HL-60/S4 treated with phorbol 12-myristate 13-acetate at 8.2 ng/mL for 4 days and 3 days (cell line): ENCODE data around the gene CTH.
"Not testable (repeated sequence)": the region's sequence is repeated elsewhere in the genome, so short reads cannot be mapped to it uniquely, and the experiment has no call there.

Experiments used
- in situ Hi-C: fragments of 300-500 bp; cut with MboI; formaldehyde crosslinking; loops from 2 replicates; pipeline ENCODE4 v1.15.0; 2022; ENCODE audit warnings: low sequenced_read_pairs

Gene CTH

DNA sequence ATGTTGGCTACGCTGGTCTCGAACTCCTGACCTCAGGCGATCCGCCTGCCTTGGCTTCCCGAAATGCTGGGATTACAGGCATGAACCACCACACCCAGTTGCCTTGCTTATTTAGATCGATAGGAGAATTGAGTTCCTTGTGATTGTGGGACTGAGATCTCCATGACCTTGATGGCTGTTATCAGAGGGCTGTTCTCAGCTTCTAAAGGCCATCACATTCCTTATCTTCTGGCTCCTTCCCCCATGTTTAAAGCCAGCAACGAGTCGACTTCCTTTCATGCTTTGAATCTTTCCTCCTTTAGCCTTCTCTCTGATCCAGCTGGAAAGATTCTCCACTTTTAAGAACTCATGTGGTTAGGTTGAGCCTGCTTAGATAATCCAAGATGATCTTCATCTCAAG is 38.0 kb downstream of the CTH start:
- in situ Hi-C loops = no loop called here

DNA sequence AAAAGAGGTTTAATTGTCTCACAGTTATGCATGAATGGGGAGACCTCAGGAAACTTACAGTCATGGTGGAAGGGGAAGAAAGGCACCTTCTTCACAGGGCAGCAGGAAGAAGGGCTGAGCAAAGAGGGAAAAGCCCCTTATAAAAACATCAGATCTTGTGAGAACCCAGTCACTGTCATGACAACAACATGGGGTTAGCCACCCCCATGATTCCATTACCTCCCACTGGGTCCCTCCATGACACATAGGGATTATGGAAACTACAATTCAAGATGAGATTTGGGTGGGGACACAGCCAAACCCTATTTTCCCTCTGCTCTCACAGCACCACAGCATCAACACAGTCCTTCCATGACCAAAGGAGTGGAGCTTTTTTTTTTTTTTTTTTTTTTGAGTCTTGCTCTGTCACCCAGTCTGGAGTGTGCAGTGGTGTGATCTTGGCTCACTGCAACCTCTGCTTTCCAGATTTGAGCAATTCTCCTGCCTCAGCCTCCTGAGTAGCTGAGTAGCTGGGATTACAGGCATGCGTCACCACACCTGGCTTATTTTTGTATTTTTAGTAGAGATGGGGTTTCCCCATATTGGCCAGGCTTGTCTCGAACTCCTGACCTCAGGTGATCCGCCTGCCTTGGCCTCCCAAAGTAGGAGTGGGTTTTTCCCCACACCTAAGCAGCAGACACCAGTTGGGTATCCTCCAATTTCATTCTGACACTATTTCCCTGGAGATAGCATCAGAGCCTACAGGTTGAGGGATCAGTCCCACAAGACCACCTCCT is 41.3 kb downstream of the CTH start:
- in situ Hi-C loops = not testable (repeated sequence)

DNA sequence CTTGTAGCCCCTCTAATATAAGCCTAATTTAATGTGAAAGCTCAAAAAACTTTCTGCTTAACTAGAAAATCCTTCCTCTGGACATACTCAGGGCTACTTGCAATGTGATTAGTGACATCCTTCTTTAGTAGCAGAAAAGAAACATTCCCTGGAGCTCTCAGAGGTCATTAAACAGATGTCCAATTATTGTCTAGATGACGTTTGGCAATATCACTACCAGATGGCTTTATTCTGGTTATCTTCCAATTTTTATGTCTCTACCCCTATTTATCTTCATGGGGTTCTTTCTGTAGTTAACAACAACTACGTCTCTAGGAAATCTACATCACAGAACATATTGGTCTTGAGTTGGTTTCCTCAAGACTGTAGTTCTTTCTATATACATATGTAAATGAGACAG is 44.2 kb downstream of the CTH start:
- in situ Hi-C loops = no loop called here

DNA sequence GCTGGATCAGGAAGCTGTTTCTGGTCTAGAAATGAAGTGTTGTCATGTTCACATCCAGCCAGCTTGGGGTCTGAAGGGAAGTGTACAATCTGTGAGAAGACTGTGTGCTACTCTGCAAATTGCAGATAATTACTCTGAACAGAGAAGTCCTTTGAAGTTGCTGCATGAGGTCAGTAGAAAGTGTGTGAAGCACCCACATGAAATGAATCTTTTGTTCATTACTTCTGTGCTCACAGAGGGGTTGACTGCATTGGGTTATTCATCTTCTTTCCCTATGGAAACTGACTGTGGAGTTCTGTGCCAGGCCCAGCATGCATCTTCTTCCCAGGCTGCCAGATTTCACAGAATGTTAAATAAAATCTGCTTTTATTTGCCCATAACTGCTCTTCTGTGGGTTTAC is 47.1 kb downstream of the CTH start:
- in situ Hi-C loops = no loop called here

DNA sequence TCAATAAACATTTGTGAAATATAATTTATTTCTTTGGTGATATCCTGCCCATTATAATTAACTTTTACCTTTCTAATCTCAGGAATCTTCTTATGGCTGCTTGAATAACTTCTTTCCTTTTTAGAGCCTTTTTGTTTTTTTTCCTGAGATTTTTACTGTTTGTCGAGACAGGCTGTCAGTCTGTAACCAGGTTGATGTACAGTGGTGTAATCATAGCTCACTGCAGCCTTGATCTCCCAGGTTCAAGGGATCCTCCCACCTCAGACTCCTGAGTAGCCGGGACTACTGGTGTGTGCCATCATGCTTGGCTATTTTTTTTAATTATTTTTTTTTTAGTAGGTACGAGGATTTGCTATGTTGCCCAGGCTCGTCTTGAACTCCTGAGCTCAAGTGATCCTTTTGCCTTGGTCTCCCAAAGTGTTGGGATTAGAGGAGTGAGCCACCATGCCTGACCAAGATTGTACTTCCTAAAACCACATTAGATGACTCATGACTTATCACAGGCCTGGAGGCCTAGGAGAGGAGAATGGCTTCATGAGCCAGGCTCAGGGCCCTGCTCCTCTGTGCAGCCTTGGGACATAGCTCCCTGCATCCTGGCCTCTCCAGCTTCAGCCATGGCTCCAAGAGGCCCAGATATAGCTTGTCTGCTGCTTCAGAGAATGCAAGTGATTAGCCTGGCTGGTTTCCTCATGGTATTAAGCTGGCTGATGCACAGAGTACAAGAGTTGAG is 48.6 kb downstream of the CTH start:
- in situ Hi-C loops = no loop called here

DNA sequence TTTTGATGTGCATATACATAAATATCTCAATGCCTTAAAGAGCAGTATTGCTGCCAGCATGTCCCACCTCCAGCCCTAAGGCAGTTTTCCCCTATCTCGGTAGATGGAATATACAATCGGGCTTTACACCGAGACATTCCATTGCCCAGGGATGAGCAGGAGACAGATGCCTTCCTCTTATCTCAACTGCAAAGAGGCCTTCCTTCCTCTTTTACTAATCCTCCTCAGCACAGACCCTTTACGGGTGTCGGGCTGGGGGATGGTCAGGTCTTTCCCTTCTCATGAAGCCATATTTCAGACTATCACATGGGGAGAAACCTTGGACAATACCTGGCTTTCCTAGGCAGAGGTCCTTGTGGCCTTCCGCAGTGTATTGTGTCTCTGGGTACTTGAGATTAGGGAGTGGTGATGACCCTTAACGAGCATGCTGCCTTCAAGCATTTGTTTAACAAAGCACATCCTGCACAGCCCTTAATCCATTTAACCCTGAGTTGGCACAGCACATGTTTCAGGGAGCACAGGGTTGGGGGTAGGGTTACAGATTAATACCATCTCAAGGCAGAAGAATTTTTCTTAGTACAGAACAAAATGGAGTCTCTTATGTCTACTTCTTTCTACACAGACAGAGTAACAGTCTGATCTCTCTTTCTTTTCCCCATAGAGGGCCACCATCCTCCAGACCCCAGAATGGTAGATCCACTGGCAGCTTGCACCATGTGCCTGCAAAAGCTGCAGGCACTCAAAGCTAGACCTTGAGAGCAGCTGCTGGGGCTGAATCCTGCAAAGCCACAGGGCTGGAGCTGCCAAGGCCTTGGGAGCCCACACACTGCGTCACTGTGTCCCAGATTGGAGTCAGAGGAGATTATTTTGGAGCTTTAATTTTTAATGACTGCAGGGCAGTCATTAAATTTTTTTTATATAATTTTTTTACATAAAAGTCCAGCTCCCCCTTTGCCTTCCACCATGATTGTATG is 50.0 kb downstream of the CTH start:
- in situ Hi-C loops = not testable (repeated sequence)

DNA sequence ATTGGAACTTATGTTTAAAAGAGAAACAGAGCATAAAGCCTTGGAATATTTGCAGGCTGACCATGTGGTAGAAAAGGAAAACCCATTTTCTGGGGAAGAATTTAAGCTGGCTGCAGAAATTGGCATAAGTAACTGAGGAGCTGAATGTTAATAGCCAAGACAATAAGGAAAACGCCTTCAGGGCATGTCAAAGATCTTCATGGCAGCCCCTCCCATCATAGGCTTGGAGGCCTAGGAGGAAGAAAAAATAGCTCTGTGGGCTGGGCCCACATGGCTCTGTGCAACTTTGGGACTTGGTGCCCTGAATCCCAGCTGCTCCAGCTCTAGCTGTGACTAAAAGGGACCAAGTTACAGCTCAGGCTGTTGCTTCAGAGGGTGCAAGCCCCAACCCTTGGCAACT is 51.5 kb downstream of the CTH start:
- in situ Hi-C loops = no loop called here

DNA sequence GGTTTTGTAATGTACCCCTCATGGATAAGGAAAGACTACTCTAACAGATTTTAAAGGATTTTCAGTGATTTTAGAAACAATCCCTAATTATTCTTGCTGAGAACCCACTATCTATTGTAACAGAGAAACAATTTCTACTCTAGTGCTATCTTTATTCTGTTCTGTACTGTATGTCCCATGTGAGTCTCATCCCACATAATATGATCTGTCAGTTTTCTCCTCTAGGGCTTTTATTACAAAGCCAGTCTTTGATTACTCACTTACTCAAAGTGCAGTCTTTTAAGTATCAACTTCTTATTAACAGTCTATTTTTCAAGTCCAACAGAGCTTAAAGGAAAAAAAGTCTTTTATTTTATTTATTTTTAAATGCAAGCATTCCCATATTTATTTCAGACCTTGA is 54.8 kb downstream of the CTH start:
- in situ Hi-C loops = no loop called here

DNA sequence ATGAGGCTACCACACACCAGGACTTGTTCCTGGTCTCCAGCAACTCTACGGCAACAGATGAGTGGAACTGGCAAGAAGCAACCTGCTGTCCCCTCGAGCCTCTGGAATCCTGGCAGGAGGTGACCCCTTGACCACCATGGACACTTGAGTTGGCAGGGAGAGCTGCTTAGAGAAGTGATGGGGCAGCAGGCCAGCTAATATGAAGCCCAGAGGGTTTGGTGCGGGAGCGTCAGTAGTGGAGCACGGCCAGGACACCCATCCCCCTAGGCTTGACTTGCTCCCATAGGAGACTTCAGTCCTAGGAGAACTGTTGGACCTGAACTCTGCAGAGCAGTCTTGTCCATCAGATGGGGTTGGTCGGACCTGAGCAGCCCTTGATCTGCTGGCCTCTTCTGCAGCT is 56.5 kb downstream of the CTH start:
- in situ Hi-C loops = no loop called here

DNA sequence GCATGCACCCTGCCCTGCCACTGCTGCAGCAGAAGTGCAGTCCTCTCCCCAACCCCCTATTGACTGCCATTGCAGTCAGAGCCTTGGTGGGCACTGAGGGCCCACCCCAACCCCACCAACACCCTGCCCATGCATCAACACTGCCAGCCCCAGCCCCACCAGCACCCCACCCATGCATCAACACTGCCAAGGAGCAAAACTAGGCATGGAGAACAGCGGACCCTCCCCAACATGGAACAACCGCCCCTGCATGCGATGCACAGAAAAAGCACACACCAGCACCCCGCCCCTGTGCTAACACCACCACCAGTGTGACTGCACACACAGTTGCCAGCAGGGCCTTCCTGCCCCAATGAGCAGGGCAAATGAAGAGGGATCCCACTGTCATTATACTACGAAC is 57.1 kb downstream of the CTH start:
- in situ Hi-C loops = no loop called here

DNA sequence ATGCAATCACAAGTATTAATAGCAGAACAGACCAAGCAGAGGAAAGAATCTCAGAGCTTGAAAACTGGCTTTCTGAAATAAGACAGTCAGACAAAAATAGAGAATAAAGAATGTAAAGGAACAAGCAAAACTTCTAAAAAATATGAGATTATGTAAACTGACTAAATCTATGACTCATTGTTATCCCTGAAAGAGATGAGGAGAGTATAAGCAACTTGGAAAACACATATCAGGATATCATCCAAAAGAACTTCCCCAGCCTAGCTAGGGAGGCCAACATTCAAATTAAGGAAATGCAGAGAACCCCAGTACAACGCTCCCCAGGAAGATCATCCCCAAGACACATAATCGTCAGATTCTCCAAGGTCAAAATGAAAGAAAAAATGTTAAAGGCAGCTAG is 58.1 kb downstream of the CTH start:
- in situ Hi-C loops = not testable (repeated sequence)

DNA sequence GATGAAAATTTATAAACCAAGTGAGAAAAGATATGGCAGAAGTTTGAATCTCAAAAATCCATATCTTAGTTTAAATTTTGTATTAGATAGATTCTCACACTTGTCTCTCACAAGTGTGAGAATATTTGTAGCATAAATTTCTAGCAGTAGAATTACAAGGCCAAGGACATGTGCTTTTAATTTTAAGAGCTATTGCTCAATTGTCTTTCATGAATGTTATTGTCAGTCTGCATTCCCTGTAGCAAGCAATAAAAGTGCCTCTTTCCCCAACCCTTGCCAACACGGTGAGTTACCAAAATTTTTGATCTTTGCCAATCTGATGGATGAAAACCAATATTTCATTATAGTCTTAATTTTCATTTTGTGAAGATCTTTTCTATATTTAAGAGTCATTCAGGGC is 64.0 kb downstream of the CTH start:
- in situ Hi-C loops = no loop called here

DNA sequence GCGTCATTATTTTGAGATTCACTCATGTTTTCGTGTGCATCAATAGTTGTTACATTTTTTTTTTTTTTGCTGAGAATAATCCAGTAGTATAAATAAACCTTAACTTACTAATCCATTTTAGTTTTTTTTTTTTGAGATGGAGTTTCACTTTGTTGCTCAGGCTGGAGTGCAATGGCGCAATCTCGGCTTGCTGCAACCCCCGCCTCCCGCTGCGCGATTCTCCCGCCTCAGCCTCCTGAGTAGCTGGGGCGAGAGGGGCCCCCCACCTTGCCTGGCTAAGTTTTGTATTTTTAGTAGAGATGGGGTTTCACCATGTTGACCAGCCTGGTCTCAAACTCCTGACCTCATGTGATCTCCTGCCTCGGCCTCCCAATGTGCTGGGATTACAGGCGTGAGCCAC is 66.0 kb downstream of the CTH start:
- in situ Hi-C loops = no loop called here

DNA sequence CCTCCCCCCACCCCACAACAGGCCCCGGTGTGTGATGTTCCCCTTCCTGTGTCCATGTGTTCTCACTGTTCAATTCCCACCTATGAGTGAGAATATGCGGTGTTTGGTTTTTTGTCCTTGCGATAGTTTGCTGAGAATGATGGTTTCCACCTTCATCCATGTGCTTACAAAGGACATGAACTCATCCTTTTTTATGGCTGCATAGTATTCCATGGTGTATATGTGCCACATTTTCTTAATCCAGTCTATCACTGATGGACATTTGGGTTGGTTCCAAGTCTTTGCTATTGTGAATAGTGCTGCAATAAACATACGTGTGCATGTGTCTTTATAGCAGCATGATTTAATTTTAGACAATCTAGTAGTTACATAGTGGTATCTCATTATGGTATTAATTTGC is 66.8 kb downstream of the CTH start:
- in situ Hi-C loops = not testable (repeated sequence)

DNA sequence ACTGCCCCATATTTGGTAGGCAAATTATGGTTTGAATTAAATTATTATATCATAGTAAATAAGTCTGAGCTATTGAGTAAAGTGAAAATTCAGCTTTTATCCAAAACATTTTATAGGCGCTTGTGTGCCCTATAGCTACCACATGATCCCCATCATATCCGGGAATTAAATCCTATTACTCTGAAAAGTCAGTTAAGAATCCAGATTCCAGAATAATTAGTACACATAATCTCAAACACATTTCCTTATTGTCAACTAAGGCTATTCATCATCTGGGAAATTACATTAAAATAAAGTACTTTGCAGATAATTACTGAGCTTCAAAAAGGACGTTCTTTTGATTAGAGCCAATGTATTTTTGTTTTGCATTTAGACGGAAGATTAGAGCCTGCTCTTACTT is 72.3 kb downstream of the CTH start:
- in situ Hi-C loops = no loop called here

DNA sequence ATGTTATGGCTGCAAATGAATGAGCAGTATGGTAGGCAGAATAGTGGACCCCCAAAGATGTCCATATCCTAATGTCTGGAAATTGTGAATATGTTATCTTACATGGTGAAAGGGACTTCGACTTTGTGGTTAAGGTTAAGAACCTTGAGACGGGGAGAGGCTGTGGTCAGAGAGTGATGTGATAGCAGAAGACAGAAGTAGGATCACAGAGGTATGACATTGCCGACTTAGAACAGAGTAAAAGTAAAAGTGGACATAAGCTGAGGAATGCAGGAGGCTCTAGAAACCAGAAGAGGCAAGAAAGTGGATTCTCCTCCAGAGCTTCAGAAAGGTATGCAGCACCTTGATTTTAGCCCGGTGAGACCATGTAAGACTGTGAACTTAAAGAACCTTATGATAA is 74.6 kb downstream of the CTH start:
- in situ Hi-C loops = no loop called here

DNA sequence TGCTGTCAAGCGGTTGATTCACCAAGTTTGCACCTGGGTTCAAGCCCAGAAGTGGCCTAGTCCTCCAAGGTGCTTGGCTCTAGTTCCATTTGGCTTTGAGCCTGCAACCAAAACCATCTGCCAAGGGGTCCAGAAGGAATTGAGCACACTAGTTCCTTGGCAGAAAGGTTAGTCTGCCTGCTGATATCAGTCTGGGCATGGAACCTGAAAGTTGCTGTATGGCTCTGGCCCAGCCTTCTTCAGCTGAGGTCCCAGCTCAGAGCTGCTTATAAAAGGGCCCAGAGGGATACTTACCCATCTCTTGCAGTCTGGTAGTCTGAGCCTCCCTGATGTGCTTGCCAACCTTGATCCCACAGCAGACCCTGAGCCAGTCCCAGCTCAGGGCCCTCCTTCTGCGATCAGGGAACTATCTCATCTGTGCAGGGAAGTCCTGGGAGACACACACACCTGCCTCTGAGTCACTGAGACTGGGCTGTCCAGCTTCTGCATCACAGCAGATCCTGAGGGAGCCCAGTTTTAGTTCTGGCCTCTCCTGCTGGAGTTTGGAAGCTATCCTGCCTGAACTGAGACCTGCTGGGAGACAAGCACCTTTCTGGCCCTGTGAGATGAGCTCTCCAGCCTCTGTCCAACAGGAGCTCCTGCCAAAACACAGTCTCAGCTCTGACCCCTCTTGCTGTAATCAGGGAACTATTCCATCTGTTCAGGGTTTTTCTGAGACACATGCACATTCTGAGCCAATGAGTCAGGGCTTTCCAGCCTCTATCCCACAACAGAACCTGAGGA is 75.8 kb downstream of the CTH start:
- in situ Hi-C loops = no loop called here

DNA sequence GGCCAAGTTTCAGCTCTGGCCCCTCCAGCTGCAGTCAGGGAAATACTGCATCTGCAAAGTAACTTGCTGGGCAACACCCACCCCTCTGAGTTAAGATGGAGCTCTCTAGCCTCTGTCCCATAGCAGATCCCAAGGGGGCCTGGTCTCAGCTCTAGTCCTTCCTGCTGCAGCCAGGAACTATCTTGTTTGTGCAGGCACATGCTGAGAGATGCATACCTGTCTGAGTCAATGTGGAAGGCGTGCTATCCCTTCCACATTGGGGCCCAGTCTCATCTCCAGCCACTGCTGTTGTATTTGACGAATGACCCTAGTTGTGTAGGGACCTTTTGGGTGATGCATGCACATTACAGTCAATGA is 76.4 kb downstream of the CTH start:
- in situ Hi-C loops = no loop called here

DNA sequence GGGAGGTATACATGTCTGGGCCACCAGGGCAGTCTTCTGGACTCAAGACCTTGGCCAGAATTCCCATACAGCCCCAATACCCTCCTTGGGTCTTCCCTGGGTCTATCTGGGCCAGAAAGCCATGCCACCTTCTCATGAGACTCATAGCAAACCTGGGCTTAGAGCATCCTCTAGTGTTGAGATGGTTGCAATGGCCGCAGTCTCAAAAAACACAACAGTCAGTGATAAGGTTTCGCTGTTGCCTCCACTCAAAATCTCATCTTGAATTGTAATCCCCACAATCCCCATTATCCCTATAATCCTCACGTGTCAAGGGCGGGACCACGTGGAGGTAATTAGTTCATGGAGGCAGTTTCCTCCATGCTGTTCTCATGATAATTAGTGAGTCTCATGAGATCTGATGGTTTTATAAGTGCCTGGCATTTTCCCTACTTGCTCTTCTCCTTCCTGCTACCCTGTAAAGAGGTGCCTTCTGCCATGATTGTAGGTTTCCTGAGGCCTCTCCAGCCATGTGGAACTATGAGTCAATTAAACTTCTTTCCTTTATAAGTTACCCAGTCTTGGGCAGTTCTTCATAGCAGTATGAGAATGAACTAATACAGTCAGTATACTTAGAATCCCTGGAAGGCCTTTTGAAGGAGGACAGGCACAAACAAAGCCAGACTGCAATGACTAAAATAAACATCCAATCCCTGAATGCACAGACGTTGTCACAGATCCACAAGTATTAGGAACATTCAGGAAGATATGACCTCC is 77.0 kb downstream of the CTH start:
- in situ Hi-C loops = no loop called here
